Upper lobe of left lung (tissue), 4 donors: ENCODE data around the gene GLS.

Experiments used
- POLR2A ChIP-seq, 4 donors: fragments of 450-650 bp; IDR thresholded peaks; one replicate each; pipeline ENCODE4 v1.5.1; 2016 to 2017; ENCODE audit warnings: antibody characterized with exemption in 4 of 4, mild to moderate bottlenecking in 2 of 4
- POLR2AphosphoS5 ChIP-seq, 2 donors: sonication (generic); formaldehyde crosslinking; IDR thresholded peaks; one replicate each; pipeline ENCODE4 v1.5.1; 2017; ENCODE audit warnings: antibody characterized with exemption in 2 of 2
- TF ChIP-seq, protein P1 (sequence below), 6 experiments: fragments of 450-650 bp in 4 of 6; fragments of 200-600 bp in 2 of 6; sonication (generic) in 2 of 6; IDR thresholded peaks; one replicate each; pipeline ENCODE4 v1.5.1; 2016 to 2019; ENCODE audit warnings: antibody characterized with exemption in 6 of 6

DNA sequence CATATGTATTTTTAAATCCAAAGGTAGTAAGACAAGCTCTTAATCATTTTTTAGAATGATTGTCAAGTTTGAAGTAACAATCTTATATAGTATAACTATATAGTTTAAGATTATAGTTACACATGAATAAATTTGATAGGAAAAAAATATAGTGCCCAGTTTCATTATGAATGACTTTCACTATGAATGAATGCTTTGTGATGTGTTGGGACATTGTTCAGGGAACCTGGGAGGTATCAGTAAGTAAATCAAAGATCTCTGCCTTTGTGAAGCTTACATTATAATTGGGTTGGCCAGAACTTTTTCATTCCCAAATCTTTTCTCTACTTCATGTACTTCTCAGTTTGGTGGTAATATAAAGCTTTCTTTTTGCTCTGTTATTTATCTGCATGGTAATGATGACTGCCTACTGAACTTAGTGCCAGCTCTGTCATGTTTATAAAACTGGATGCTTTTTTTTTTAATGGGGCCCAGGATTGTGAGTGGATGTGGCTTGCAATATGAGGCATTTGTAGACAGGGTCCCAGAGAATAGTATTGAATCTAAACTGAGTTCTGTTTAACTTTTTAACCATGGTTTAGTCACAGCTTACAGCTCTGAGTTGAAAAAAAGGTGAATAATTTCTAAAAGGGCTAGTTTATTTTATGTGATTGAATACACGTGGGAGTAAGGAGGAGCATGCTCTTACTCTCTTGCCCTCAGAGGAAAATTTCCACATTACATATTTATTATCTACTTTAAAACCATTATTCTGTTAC is 23.3 kb downstream of the GLS start:
- TF ChIP-seq, protein P1, sequence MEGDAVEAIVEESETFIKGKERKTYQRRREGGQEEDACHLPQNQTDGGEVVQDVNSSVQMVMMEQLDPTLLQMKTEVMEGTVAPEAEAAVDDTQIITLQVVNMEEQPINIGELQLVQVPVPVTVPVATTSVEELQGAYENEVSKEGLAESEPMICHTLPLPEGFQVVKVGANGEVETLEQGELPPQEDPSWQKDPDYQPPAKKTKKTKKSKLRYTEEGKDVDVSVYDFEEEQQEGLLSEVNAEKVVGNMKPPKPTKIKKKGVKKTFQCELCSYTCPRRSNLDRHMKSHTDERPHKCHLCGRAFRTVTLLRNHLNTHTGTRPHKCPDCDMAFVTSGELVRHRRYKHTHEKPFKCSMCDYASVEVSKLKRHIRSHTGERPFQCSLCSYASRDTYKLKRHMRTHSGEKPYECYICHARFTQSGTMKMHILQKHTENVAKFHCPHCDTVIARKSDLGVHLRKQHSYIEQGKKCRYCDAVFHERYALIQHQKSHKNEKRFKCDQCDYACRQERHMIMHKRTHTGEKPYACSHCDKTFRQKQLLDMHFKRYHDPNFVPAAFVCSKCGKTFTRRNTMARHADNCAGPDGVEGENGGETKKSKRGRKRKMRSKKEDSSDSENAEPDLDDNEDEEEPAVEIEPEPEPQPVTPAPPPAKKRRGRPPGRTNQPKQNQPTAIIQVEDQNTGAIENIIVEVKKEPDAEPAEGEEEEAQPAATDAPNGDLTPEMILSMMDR (IDR thresholded peaks at IDR 0.05), result no peak
- TF ChIP-seq POLR2A (IDR thresholded peaks at IDR 0.05) (no peak), POLR2AphosphoS5 (IDR thresholded peaks at IDR 0.05) (no peak)
